HepG2 (cell line): ENCODE data around the gene ETF1. TPM values are rescaled to one million over a fixed set of nuclear protein-coding genes. Genes with fewer than 3 reads are reported as not detected.

Experiments
- ARHGAP35 ChIP-seq: sonication (generic); formaldehyde crosslinking; IDR thresholded peaks from 2 replicates; pipeline ENCODE4 v1.9.0; 2022; ENCODE audit warnings: mild to moderate bottlenecking, inconsistent platforms, moderate library complexity, missing genetic modification reagents, borderline replicate concordance
- ELF4 ChIP-seq: sonication (generic); formaldehyde crosslinking; IDR thresholded peaks from 2 replicates; pipeline ENCODE4 v1.5.0; 2020; ENCODE audit warnings: missing genetic modification reagents, mild to moderate bottlenecking, moderate library complexity, borderline replicate concordance
- EZH2 ChIP-seq: conservative IDR thresholded peaks from 2 replicates; pipeline ENCODE4 v1.6.1; 2012; ENCODE audit warnings: mild to moderate bottlenecking, low read depth, low read length, moderate library complexity
- MAZ ChIP-seq, 2 experiments: sonication (generic) in 1 of 2; formaldehyde crosslinking in 1 of 2; IDR thresholded peaks; 2 replicates each; pipeline versions ENCODE4 v1.5.0 to v1.6.1; 2012 to 2020; ENCODE audit warnings: low read depth in 2 of 2, mild to moderate bottlenecking in 2 of 2, borderline replicate concordance in 1 of 2, improper control_type of control experiment in 1 of 2, low read length in 1 of 2, missing genetic modification reagents in 1 of 2, moderate library complexity in 1 of 2
- NR3C1 ChIP-seq: sonication (generic); formaldehyde crosslinking; IDR thresholded peaks from 2 replicates; pipeline ENCODE4 v1.4.0; 2020; ENCODE audit warnings: missing genetic modification reagents
- PRMT3 ChIP-seq: sonication (generic); formaldehyde crosslinking; IDR thresholded peaks from 2 replicates; pipeline ENCODE4 v1.8.1; 2022; ENCODE audit warnings: low read depth, mild to moderate bottlenecking, moderate library complexity, missing genetic modification reagents, borderline replicate concordance
- SOX13 ChIP-seq, 3 experiments: fragments of 450-650 bp in 1 of 3; sonication (generic) in 1 of 3; formaldehyde crosslinking in 1 of 3; IDR thresholded peaks in 2 of 3; conservative IDR thresholded peaks in 1 of 3; 2 replicates each; pipeline versions ENCODE4 v1.5.0 to v1.6.1; 2016 to 2020; ENCODE audit warnings: antibody characterized with exemption in 1 of 3, mild to moderate bottlenecking in 1 of 3, missing compliant biosample characterization in 1 of 3, missing genetic modification reagents in 1 of 3, moderate library complexity in 1 of 3
- ZHX1 ChIP-seq: sonication (generic); formaldehyde crosslinking; IDR thresholded peaks from 2 replicates; pipeline ENCODE4 v1.8.1; 2022; ENCODE audit warnings: low read depth, mild to moderate bottlenecking, missing genetic modification reagents
- ZNF20 ChIP-seq: sonication (generic); formaldehyde crosslinking; IDR thresholded peaks from 2 replicates; pipeline ENCODE4 v1.4.0; 2020; ENCODE audit warnings: mild to moderate bottlenecking, moderate library complexity, missing genetic modification reagents
- ZNF512 ChIP-seq: sonication (generic); formaldehyde crosslinking; IDR thresholded peaks from 2 replicates; pipeline ENCODE4 v1.4.0; 2020; ENCODE audit warnings: mild to moderate bottlenecking, missing genetic modification reagents
- ZNF646 ChIP-seq: sonication (generic); formaldehyde crosslinking; IDR thresholded peaks from 2 replicates; pipeline ENCODE4 v1.9.0; 2021; ENCODE audit warnings: mild to moderate bottlenecking, missing genetic modification reagents
- ZNF740 ChIP-seq: sonication (generic); formaldehyde crosslinking; IDR thresholded peaks from 2 replicates; pipeline ENCODE4 v1.4.0; 2020; ENCODE audit warnings: missing genetic modification reagents
- polyA plus RNA-seq, 8 experiments: library from polyadenylated mRNA; depleted of rRNA in 3 of 8; stranded (reverse) in 7 of 8; unstranded in 1 of 8; fragments of >200 nt; fragmentation: Illumina TruSeq in 4 of 8; extraction: Trizol in 4 of 8; gene quantifications; 2 replicates each; pipeline versions ENCODE4 v1.2.1 to v1.2.3, GENCODE V29; 2011 to 2016; ENCODE audit warnings: low read depth in 4 of 8, missing spikeins in 1 of 8, mixed read lengths in 1 of 8; ENCODE audit not compliant: insufficient read depth in 1 of 8
- total RNA-seq, 5 experiments: library from RNA; depleted of rRNA; stranded (reverse); fragments of >200 nt; fragmentation: Illumina TruSeq; extraction: Trizol; gene quantifications; 2 replicates each; pipeline ENCODE4 v1.2.3, GENCODE V29; 2016; ENCODE audit warnings: low read depth in 1 of 5
- TF ChIP-seq, protein P1 (sequence below): sonication (generic); formaldehyde crosslinking; IDR thresholded peaks from 2 replicates; pipeline ENCODE4 v1.5.0; 2020; ENCODE audit warnings: missing genetic modification reagents

The ETF1 gene
- total and polyA plus RNA-seq, 2 of the 13 experiments (the other 11 are each of a cell fraction or from before 2014, with no cell fraction given) = 52.1 to 184 TPM

- TF ChIP-seq, protein P1, sequence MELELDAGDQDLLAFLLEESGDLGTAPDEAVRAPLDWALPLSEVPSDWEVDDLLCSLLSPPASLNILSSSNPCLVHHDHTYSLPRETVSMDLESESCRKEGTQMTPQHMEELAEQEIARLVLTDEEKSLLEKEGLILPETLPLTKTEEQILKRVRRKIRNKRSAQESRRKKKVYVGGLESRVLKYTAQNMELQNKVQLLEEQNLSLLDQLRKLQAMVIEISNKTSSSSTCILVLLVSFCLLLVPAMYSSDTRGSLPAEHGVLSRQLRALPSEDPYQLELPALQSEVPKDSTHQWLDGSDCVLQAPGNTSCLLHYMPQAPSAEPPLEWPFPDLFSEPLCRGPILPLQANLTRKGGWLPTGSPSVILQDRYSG (CRISPR knock-in tag) = no peak
- TF ChIP-seq ZNF20 (CRISPR knock-in tag) = no peak
- TF ChIP-seq SOX13 (IDR thresholded peaks at IDR 0.05) = no peak
- no peak; a peak in 1 of 4 replicates for TF ChIP-seq SOX13 (CRISPR knock-in tag; conservative IDR thresholded peaks at IDR 0.05 in 1 of 2, IDR thresholded peaks at IDR 0.05 in 1 of 2)
- TF ChIP-seq MAZ (IDR thresholded peaks at IDR 0.05; ENCODE audit: borderline replicate concordance, low read depth, low read length) = peak; percentile 94
- peak; percentile 76 for TF ChIP-seq MAZ (CRISPR knock-in tag; IDR thresholded peaks at IDR 0.05; ENCODE audit: low read depth)
- peak; percentile 84 for TF ChIP-seq ELF4 (CRISPR knock-in tag)
- no peak for TF ChIP-seq EZH2
- no peak for TF ChIP-seq ZNF740
- no peak for TF ChIP-seq ZNF512 (CRISPR knock-in tag)
- TF ChIP-seq NR3C1 = no peak
- TF ChIP-seq ZHX1 (CRISPR knock-in tag) = no peak
- no peak for TF ChIP-seq PRMT3 (CRISPR knock-in tag)
- no peak for TF ChIP-seq ZNF646 (CRISPR knock-in tag)
- no peak; the same call in 1 of the 2 replicates for TF ChIP-seq ARHGAP35 (CRISPR knock-in tag)
Measured at GRCh38 chr5:138464388-138465260, 78.4 kb downstream of the ETF1 start (continued).
